ENCODE results near the gene KDELR1.

The KDELR1 gene

DNA sequence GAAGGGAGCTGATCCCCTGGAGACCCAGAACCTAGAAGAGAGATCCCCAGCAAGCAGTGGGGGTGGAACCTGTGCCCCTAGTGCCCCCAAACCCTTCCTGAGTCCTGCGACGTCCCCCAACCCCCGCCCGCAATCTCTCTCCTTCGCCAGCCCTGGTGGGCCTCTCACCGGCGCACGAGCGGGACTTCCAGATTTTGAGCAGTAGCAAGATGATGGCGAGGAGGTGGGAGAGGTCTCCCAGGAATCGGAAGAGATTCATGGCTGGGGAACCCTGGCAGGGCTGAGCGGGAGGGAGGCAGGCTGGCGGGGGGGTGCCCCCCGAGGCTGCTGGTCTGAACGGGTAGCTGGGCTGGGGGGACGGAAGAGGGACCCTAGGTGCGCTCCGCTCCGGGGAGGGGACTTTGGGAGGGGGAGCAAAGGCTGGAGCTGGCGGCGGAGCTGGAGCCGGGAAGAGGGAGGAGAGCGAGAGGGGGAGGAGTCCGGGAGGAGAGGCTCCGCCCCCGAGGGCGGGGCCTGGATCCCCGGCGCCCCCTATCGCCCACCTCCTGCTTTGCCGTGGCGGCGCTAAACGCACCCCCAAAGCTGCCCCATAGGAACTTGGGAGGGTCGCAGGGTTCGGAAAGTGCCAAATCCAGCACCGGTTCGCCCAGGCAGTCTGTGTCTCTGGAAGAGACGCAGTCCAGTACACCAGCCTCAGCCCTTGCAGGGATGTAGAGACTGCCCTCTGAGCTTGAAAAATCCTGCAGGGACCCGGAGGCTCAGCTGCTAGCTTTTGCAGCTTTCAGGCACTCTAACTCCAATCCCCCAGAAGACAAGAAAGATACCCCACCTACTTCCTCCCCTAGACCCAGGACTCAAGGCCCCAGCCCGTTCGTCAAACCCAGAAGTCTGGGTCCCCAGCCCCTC, at the start of gene KDELR1:
TSS of gene KDELR1 (minus strand) at position 452 of the 906 bp plus-strand sequence. CDS start at position 259, 193 bp downstream.
- DNase-seq: peak; percentile 52

DNA sequence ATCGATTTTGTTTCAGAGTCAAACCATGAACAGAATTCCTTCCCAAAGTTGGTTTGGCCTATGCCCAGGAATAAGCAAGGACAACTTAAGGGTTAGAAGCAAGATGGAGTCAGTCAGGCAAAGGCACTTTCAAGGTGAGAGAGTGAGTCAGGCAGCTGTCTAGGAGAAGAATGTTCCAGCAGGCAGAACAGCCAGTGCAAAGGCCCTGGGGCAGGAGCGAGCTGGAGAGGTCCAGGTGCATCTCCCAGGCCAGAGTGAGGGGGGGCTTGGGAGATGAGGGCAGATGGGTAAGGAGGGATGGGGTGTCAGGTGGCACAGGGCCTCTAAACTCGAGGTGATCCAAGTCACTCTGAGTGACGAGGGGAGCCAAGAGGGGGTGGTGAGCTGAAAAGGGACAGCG, 45.2 kb upstream of the KDELR1 start:
- no peak for DNase-seq

DNA sequence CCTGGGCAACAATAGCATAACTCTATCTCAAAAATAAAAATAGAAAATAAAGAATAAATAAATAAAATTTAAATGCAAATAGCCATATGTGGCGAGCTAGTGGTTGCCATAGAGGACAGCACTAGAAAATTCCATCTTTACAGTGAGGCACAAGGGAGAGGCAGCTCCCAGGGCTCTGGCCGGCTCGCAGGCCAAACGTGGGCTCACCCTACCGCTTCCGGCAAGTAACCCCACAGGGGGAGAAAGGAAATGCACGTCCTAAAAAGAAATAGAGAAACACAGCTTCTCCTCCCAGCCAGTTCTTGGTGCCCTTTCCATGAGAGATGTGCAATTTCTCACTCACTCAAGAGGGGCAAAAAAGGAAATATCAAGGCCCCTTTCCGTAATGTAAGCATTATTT, 42.0 kb upstream of the KDELR1 start:
- DNase-seq: no peak

DNA sequence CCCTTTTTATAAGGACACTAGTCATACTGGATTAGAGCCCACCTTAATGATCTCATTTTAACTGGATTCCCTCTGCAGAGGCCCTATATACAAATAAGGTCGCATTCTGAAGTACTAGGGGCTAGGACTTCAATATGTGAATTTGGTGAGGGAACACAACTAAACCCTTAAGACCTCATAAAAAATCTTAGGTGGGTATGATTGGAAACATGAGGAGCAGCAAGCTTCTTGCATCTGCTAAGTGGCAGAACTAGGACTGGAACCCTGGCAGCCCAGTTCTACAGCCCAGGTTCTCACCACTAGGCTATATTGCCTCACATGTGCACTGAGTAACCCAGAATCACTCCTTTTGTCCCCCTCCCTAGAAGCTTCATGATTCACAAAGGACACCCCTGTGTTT, 37.3 kb upstream of the KDELR1 start:
- no peak for DNase-seq

DNA sequence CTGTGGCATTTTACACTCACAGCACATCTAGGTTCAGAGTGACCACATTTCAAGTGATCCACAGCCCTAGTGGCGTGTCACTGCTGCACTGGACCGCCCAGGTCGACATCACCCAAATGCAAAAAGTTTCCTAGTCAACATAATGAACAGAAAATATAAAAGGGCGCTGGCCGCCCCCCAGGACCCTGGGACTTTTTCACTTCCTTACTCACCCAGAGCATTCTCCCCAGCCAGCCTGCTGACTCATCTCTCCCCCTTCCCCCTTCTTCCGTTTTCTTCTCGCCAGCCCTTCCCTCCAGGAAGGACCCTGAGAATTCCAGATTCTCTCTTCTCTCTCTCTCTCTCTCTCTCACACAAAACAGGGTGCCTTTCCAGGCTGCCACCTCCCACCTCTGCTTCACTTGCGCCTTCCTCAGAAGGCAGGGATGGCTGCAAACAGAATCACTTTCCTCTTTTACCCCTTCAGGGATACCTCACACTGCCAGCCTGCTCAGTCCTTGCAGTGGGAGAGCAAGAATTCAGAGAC, 33.4 kb upstream of the KDELR1 start:
- peak; percentile 34 for DNase-seq

DNA sequence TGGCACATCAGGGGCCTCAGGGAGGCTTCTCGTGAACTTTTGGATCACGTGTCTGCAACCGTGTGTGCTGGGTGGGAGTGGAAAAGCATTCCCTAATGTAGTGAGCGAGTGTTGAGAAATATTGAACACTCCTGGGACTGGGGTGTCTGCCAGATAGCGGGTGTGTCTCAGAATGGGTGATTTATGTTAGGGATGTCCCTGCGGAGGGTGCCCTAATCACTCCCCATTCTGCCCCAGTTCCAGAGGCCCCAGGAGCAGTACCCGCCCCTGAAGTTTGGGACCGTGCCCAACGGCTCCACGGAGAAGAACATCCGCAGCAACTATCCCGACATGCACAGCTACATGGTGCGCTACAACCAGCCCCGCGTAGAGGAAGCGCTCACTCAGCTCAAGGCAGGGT, 30.2 kb upstream of the KDELR1 start:
- DNase-seq: no peak

DNA sequence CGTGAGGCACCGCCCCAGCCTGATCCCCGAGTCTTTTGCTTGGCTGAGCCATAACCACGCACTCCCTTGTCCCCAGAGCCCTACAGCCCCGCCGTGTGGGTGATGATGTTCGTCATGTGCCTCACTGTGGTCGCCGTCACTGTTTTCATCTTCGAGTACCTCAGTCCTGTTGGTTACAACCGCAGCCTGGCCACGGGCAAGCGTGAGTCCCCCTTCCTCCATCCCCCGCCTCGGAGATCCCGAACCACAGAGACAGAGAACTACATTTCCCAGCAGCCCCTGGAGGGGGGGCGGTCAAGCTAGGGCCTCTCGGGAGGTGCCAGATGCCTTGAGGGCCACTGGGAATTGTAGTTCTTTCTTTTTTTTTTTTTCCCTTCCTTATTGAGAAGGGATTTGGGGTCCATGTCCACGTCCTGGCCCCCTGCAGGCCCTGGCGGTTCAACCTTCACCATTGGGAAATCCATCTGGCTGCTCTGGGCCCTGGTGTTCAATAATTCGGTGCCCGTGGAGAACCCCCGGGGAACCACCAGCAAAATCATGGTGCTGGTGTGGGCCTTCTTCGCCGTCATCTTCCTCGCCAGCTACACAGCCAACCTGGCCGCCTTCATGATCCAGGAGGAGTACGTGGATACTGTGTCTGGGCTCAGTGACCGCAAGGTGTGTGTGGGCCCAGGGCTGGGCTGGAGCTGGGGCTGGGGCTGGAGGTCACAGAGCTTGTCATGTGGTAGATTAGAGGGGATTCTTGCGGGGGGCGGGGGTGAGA, 28.0 kb upstream of the KDELR1 start:
- DNase-seq: peak; percentile 5

DNA sequence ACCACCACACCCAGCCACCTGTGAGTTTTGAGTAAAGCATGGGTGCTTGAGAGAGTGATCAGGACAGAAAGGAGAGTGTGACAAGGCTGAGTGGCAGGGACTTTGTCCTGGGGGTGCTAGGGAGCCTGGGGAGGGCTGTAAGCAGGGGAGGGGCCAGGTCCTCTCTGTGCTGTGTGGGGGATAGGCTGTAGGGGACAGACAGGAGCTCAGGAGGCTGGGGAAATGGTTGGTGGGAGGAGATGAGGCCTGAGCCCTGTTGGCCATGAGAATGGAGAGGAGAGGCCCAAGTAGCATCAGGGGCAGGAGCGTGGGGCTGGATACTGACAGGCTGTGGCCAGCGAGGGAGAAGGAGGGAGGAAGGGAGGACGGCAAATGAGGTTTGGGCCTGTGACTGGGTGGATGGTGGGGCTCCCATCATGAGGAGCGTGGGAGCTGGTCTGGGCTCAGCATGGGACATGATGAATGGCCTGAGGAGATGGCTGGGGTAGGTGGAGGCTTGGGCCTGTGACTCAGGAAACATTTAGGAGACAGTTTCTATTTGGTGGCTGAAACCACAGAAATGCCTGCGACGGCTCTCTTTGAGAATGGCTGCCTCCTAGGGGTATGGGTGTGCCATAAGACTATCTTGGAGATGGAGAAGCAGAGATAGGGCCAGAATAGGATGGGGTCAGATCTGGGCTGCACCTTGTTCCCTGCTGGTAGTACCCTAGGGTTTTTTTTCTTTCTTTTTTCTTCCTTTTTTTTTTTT, 27.1 kb upstream of the KDELR1 start:
- peak; percentile 16 for DNase-seq

DNA sequence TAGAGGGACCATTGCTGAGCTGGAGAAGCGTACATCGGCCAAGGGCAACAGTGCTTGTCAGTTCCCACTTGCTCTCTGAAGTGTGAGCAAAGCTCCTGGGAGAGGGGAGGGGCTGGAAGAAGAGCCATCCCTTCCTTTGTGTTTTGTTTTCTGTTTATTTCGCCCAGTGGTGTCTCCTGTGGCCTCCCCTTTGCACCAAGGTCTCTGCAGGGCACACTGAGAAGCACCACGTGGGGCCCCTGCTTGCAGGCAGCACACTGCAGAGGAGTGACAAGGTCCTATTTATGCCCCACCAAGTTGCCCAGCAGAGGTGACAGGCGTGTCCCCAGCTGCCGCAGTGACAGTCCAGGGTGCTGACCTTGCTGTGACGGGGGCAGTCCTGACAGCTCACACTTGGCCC, 26.1 kb upstream of the KDELR1 start:
- no peak for DNase-seq

DNA sequence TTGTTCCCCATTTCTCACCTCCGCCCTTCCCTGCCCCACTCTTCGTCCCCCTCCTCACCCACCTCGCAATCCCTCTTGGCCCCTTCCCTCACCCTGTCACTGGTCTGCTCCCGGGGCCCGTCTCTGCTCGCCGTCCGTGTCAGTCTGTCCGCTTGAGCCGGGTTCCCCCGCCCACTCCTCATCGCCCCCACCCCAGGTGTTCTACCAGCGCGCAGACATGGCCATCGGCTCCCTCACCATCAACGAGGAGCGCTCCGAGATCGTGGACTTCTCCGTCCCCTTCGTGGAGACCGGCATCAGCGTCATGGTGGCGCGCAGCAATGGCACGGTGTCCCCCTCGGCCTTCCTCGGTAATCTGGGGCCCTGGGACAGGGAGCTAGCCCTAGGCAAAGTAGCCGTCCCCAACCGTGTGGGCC, 24.5 kb upstream of the KDELR1 start:
- DNase-seq: no peak

DNA sequence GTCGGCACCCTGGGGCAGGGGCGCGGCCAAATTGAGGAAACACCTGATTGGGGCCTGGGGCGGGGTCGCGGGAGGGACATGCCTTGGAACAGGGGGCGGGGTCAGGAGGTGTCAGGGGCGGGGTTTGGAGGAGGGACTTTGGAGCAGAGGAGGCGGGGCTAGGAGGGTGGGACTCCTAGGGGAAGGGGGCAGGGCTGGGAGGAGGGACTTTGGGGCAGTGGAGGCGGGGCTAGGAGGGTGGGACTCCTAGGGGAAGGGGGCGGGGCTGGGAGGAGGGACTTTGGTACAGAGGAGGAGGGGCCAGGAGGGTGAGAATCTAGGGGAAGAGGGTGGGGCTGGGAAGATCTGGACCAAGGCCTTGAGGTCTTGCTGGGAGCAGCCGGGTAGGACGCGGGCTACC, 24.0 kb upstream of the KDELR1 start:
- peak; percentile 59 for DNase-seq

DNA sequence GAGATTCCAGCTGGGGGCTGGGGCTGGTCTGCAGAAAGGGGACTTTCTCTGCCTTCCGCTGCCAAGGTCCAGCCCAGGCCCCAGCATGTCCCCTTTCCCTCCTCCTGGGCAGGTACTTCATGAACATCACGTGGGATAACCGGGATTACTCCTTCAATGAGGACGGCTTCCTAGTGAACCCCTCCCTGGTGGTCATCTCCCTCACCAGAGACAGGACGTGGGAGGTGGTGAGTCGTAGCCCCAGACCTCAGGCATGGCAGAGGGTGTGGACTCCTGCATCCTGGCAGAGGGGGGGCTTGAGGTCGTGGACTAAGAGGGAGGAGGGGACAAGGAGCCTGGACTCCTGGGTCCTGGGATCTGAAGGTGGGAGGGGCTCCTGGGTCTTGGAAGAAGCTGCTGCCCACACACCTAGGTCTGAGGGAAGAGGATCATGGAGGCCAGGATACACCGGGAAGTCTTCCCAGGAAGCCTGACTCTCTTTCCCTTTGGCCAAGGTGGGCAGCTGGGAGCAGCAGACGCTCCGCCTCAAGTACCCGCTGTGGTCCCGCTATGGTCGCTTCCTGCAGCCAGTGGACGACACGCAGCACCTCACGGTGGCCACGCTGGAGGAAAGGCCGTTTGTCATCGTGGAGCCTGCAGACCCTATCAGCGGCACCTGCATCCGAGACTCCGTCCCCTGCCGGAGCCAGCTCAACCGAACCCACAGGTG, 22.7 kb upstream of the KDELR1 start:
- DNase-seq: no peak

DNA sequence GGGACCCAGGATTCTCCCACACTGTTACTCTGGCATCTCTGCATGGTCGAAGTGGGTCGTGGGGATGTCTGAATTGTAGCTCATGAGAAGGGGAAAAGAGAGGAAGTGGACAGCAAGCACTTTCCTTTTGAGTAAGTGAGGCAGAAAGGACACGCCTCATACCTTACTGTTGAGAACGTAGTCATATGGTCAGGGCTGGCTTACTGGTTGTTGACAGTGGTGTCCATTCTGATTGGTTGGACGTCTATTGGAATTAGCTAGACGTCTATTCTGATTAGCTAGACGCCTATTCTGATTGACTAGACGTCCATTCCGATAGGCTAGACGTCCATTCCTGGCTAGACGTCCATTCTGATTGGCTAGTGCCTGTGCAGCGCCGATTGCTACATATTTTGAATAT, 14.5 kb upstream of the KDELR1 start:
- no peak for DNase-seq

DNA sequence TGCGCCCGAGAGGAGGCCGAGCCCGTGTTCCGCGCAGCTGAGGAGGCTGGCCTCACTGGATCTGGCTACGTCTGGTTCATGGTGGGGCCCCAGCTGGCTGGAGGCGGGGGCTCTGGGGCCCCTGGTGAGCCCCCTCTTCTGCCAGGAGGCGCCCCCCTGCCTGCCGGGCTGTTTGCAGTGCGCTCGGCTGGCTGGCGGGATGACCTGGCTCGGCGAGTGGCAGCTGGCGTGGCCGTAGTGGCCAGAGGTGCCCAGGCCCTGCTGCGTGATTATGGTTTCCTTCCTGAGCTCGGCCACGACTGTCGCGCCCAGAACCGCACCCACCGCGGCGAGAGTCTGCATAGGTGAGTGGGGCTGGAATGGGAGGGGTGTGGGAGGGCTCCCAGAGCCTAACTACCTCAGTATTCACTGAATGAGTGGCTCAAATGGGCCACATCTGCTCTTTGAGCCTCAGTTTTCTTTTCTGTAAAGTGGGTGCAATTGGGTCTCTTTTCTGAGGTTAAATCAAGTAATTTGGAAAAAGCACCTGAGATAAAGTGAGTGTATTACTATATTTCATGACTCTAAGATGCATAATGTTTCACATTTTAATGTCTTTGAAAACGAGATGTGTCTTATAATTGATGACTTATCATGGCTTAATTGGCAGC, 13.8 kb upstream of the KDELR1 start:
- DNase-seq: no peak

DNA sequence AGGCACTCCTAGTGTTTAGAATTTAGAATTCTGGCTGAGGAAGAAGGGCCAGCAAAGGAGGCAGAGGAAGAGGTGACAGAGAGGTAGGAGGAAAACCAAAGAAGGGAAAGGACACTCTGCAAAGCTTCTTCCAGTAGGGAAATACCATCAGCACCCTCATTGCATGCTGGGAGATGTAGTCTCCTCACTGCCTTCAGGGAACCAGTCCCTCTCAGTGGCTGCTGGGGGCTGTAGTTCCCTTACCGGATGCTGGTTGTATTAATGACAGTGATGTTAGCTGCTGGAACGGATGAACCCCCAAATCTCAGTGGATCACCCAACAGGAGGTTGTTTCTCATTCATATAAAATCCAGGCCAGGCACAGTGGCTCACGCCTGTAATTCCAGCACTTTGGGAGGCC, 12.3 kb upstream of the KDELR1 start:
- DNase-seq: peak; percentile 46

DNA sequence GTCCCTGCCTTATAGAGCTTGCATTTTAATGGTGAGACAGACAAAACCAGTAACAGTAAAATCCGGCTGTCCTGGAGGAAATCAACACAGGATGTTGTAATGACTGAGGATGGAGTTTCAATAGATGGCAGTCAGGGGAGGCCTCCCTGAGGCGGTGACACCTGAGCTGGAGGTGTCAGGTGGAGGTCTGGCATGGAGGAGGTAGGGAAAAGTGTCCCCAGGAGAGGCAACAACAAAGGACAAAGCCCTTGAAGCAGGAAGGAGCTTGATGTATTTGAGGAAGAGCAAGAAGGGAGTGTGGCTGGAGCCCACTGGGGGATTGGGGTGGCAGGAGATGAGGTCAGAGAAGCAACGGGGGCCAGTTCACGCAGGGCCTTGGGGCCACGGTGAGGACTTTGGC, 9.9 kb upstream of the KDELR1 start:
- no peak for DNase-seq

DNA sequence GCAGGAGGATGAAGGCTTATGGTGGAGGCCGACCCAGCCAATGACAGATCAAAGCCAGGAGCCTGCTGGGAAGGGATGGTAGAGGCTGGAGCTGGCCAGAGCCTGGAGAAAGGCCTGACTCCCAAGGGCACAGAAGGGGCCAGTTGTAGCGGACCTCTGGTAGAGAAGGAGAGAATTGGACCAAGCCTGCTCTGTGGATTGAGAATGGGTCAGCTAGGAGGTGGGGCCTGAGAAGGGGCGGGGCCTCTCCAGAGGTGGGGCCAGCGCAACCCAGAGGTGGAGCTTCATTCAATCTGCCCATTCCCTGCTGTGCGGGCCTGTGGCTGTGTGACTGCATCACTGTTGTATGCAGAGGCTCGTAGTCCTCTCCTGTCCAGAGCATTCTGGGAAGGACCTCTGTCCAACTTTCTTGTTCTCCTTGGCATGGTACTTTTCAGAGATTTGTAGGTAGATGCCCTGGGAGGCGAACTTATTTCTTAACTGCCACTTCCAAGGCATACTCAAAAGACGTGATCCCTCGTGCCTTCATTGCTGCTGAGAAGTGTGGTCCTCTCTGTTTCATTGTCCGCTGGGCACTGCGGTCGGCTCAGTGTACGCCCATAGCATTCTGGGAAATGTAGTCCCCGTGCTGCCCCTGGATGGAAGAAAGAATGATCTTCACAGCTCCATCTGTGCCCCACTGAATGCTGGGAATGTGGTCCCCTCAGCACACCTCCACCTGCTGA, 8.8 kb upstream of the KDELR1 start:
- DNase-seq: no peak

DNA sequence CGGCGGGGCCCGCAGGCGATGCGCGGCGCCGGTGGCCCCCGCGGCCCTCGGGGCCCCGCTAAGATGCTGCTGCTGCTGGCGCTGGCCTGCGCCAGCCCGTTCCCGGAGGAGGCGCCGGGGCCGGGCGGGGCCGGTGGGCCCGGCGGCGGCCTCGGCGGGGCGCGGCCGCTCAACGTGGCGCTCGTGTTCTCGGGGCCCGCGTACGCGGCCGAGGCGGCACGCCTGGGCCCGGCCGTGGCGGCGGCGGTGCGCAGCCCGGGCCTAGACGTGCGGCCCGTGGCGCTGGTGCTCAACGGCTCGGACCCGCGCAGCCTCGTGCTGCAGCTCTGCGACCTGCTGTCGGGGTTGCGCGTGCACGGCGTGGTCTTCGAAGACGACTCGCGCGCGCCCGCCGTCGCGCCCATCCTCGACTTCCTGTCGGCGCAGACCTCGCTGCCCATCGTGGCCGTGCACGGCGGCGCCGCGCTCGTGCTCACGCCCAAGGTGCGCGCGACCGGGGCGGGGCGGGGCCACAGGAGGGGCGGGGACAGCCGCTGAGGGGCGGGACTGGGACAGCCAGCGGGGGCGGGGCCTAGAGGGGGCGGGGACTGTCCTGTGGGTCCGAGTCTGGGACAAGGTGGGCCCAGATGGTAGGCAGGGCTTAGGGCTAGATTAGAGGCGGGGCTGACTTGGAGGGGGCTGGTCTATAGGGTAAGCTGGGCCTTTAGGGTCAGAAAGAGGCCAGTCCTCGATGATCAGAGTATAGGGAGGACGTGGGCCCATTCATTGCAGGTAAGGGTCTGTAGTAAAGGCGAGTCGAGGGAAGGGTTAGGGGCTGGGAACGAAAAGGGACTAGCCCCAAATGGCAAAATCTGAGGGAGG, 7.3 kb upstream of the KDELR1 start:
- peak; percentile 93 for DNase-seq

DNA sequence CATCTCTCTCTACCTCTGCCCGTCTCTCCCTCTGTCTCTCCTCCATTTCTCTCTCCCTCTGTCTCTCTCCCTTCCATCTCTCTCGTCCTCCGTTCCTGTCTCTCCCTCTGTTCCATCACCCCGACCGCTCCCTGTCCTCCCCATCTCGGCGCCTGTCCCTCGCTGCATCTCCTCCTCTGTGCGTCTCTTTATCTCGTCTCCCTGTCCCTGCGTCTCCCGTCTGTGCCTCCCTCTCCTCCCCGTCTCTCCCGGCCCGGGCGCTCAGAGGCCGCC, 6.7 kb upstream of the KDELR1 start:
- DNase-seq: no peak

All from GDM1 (cell line).